GM12874 (cell line): ENCODE results near the gene LIN54.

Experiments used
- TF ChIP-seq, protein P1 (sequence below): IDR thresholded peaks from 2 replicates; pipeline ENCODE4 v1.5.1; 2011; ENCODE audit warnings: low read depth, mild to moderate bottlenecking, control low read depth, low read length, moderate library complexity; ENCODE audit not compliant: insufficient read depth

The LIN54 gene

DNA sequence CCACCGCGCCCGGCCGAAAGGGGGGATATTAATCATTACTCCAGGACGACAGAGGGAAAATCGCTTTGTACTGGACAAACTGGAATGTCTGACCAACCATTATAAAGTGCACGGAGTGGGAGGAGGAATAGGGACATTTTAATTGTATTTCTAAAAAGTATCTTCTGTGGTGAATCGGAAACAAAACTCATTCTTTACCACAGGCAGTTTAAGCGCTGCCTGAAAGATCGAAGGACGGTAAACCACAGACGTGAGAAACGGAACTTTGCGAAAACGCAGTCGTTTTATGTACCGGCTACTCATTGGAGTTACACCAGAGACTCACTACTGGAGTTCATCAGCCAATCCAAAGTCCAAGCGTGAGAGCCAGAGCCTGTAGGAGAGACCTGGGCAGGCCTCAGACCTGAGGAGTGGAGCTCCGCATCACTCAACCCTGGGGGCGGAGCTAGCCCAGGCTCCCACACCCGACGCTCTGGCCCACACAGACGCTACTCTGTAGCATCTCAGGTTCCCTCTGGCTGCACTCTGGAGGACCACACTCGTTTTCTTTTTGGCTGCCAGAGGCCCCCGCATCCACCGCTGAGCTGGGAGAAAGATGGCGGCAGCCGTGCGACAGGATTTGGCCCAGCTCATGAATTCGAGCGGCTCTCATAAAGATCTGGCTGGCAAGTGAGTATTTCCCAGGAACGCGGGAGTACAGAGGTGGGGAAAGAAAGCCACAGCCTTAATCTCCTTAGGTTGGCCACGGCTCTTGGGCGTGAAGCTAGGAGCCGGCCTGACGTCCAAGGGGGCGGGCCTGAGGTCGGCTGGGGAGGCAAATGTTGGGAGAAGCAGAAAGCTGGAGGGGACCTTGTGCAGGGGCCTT is 24.2 kb upstream of the LIN54 start, which contains the start of gene COPS4:
Gene COPS4 (plus strand): TSS at position 554 of the 865 bp plus-strand sequence. CDS start 42 bp downstream, at position 596.
- TF ChIP-seq, protein P1, sequence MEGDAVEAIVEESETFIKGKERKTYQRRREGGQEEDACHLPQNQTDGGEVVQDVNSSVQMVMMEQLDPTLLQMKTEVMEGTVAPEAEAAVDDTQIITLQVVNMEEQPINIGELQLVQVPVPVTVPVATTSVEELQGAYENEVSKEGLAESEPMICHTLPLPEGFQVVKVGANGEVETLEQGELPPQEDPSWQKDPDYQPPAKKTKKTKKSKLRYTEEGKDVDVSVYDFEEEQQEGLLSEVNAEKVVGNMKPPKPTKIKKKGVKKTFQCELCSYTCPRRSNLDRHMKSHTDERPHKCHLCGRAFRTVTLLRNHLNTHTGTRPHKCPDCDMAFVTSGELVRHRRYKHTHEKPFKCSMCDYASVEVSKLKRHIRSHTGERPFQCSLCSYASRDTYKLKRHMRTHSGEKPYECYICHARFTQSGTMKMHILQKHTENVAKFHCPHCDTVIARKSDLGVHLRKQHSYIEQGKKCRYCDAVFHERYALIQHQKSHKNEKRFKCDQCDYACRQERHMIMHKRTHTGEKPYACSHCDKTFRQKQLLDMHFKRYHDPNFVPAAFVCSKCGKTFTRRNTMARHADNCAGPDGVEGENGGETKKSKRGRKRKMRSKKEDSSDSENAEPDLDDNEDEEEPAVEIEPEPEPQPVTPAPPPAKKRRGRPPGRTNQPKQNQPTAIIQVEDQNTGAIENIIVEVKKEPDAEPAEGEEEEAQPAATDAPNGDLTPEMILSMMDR, result no peak

DNA sequence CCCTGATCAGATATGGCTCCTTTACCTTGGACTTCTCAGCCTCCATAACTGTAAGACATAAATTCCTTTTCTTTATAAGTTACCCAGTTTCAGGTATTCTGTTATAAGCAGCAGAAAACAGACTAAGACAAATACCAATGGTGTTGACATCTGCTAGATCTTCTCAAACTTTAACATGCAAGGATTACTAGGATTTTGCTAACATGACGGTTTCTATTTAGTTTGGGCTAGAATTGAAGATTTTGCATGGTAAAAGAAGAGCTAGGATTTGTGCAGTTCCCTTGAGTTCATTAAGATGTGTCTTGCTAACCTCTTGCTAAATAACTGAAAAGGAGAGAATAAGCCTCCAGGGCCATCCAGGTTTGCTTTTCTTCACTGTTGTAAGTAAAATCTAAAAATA is 19.1 kb upstream of the LIN54 start:
- TF ChIP-seq, protein P1, result no peak

DNA sequence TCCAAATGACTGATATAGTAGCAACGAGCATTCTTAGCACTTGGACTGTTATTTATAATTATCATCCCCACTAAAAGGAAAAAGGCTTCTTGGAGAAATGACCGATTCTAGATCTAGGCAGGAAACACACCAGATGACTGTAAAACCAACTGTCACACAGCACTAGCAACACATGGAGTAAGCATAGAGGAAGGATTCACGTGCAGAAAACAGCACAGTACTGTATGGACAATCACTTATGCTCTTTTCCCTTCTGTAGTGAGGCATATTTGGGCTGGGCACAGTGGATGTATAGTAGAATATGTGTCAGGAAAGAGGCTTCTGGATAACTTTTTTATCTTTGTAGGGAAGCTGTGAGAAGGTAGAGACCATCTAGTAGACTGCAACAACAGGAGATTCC is 18.4 kb upstream of the LIN54 start:
- TF ChIP-seq, protein P1, result no peak

DNA sequence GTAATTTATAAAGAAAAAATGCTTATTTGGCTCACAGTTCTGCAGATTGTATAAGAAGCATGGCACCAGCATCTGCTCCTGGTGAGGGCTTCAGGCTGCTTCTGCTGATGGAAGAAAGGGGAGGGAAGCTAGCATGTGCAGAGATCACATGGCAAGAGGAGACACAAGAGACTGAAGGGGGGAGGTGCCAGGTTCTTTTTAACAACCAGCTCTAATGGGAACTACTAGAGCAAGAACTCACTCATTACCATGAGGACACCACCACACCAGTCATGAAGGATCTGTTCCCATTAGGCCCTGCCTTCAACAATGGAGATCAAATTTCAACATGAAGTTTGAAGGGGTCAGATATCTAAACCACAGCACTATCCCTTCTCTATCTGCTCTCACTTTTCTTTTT is 14.9 kb upstream of the LIN54 start:
- TF ChIP-seq, protein P1, result no peak

DNA sequence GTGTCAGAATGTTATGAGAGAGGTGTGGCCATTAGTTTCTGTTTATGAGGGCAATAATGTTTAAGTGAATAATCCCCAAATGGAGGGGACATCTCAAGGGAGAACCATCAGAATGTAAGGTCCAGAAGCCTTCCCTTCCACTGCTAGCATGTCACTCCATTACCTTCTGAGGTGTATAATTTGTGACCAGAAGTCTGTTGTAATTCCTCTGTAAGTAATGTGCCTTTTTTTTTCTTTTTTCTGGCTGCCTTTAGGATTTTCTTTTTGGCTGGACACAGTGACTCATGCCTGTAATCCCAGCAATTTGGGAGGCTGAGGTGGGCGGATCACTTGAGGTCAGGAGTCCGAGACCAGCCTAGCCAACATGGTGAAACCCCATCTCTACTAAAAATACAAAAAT is 13.6 kb upstream of the LIN54 start:
- TF ChIP-seq, protein P1, result no peak

DNA sequence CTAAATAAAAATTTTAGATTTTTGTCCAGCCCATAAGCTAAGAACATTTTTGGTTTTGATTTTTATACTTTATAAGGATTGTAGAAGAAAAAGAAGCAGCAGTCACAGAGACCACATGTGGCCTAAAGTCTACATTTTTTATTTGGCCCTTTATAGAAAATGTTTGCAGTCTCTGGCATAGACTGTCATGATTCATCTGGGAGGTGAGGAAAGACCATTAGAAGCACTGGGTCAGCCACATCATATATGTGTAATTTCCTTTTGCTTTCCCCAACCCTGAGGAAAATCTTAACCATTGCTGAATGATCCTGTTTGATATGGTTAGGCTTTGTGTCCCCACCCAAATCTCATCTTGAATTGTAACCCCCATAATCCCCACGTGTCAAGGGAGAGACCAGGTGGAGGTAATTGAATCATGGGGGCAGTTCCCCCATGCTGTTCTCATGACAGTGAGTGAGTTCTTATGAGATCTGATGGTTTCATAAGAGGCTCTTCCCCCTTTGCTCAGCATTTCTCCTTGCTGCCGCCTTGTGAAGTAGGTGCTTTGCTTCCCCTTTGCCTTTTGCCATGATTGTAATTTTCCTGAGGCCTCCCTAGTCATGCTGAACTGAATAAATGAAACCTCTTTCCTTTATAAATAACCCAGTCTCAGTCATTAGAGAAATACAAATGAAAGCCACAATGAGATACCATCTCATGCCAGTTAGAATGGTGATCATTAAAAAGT is 12.3 kb upstream of the LIN54 start:
- TF ChIP-seq, protein P1, result no peak

DNA sequence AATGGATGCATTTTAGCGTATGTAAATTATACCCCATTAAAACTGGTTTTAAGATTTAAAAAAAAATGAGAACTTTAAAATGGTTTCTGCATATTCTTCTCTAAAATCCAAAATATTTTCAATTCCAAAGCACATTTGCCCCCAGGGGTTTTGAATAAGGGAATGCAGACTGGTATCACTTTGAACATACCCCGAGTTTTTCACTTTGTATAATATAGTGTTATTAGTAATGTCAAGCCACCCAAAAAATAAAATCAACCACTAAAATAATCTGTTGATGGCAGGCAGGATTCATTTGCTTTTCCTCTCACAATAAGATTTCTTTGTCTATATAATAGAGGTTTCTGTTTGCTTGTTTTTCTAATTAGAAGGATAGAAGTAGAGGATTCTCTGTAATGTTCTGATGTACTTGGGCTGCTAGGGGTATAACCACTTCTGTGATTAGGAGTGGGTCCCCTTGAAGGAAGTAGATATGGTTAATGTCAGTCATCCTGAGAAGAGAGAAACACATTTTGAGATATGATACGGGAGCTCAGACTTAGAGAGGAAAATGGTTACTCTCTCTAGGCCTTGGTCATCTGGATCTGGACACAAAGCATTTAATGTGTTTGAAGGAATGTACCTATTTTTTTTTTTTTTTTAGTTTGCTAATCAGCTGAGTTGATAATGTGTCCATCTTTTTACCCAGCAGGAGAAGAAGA is 9.3 kb upstream of the LIN54 start:
- TF ChIP-seq, protein P1, result no peak
